AG08395 (cell line): ENCODE data around the gene VWF.
"Not testable (repeated sequence)": the region's sequence is repeated elsewhere in the genome, so short reads cannot be mapped to it uniquely, and the experiment has no call there.

Experiments
- DNase-seq: peaks from one replicate; pipeline ENCODE4 v3.0.0; 2012; ENCODE audit warnings: mixed read lengths, low spot score

VWF gene

DNA sequence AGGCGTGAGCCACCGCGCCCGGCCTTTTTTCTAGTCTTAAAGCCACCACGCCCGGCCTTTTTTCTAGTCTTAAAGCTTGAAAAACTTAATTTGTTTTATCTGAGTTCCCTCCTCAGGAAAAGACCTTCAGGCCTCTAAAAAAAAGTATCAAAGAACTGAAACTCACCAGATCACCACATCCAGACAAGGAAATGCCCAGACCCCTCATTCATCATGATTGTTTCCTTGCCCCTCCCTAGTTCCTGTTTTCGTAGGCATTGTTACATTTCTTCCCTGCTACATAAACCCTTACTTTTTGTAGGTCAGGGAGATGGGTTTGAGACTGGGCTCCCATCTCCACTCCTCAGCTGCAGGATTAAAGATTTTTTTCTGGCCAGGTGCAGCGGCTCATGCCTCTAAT lies 21.1 kb upstream of the VWF start:
- no peak for DNase-seq

- DNase-seq = no peak
Observed at GRCh38 chr12:6143303-6143675, 18.8 kb upstream of the VWF start.

- DNase-seq = not testable (repeated sequence)
Observed at GRCh38 chr12:6142368-6143302, 18.2 kb upstream of the VWF start.

- not testable (repeated sequence) for DNase-seq
Observed at GRCh38 chr12:6141731-6142367, 17.4 kb upstream of the VWF start.

DNA sequence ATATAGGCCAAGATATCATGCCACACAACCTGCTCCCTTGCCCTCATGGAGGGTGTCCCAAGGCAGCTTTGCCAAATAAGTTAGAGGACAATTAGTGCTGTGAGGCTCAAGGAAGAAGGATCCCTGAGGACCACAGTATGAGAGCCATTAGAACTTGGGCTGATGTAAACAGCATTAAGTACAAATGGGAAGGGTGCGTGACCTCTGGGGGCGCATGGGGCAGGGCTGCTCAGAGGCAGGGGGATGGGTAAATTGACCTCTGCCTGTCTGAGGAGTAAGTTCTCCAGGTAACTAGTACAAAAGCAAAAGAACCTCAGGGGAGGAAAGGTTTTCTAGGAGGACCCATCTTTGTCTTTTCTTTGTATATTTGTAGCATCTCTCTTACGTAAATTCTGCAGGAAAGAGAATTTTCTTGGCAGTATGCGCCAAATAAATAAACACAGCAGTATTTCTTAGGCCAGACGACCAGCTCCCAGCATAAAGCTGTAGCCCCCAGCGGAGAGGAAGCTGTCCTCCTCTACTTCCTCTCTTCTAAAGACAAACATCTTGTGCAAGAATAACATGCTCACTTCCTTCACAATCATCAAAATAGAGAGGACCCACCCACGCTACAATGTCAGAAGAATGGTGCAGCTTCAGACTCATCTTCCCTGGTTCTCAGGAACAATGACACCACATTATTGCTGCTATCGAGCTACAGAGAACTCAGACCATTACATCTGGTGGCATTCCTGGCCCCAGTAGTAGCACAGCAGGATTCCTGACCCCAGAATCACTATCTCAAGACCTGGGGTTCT lies 16.4 kb upstream of the VWF start:
- no peak for DNase-seq

DNA sequence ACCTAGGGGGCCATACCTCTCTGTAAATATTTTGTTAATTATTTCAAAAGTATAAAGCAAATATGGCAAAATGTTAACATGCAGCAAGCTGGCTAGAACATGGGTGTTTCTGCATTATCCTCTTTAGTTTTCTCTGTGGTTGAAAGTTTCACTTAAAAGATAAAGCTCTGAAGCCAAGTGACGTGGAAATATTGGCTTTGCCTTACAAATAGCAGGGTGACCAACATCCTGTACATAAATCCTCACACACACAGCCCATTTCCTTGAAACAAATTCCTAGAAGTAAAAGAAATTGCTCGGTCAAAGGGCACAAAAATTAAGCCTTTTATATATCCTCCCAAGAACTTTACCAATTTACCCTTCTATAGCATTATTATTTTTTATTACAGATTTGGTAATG lies 10.6 kb upstream of the VWF start:
- DNase-seq = no peak

GRCh38 chr12:6133642-6134041 lies 9.2 kb upstream of the VWF start:
- no peak for DNase-seq

DNA sequence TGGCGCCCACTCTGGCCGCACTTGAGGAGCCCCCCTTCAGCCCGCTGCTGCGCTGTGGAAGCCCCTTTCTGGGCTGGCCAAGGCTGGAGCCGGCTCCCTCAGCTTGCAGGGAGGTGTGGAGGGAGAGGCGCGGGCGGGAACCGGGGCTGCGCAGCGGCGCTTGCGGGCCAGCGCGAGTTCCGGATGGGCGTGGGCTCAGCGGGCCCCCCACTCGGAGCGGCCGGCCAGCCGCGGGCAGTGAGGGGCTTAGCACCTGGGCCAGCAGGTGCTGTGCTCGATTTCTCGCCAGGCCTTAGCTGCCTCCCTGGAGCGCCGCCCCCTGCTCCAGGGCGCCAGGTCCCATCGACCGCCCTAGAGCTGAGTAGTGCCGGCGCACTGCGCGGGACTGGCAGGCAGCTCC lies 8.0 kb upstream of the VWF start:
- DNase-seq = no peak

GRCh38 chr12:6125310-6125608 lies 789 bp upstream of the VWF start:
- no peak for DNase-seq

DNA sequence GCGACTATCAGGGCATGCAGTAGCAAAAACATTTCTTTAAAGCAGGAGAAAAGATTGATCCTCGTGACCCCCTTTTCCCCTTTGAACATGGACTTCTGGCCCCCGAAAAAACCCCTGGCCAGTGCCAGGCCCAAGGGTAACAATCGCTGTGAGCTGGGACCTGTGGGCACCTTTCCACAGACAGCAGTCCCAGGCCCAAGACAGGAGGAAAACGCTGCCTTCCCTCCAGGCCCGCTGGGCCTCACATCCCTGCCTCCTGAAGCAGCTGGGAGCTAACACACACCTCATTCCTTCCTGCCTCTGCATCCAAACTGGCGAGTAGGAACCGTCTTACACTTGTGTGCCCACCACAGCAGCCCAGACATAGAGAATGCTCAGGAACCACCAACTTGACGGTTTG lies 1.2 kb downstream of the VWF start:
- DNase-seq = no peak

- no peak for DNase-seq
Observed at GRCh38 chr12:6122201-6122600, 2.3 kb downstream of the VWF start.

GRCh38 chr12:6120796-6121473 lies 3.5 kb downstream of the VWF start:
- no peak for DNase-seq

DNA sequence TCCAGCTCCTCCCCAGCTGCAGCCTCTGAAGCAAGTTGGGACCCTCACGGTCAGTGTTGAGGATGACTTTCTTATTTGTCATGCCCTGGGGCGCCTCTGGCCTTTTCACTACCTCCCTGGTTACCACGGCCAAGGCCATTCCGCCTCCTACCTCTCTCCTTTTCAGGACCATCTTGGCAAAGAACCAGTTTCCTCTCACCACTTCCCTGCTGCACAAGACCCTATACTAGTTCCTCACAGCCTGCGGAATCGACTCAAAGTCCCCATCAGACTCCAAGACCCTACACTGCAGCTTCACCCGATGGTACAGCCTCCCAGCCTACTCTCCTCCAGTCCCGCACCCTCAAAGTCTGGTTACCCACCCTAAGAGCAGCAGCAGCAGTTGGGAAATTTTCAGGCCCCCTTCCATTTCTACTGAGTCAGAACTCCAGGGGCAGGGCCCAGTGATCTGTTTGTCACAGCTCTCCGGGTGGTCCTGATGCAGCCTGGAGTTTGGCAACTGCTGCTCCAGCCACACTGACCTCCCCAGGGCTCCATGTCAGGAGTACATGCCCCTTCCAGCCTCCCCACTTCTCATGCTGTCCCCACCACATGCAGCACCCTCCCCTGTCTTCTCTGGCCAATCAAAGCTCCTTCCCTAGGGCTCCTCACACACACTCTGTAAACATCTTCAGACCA lies 5.4 kb downstream of the VWF start:
- no peak for DNase-seq

DNA sequence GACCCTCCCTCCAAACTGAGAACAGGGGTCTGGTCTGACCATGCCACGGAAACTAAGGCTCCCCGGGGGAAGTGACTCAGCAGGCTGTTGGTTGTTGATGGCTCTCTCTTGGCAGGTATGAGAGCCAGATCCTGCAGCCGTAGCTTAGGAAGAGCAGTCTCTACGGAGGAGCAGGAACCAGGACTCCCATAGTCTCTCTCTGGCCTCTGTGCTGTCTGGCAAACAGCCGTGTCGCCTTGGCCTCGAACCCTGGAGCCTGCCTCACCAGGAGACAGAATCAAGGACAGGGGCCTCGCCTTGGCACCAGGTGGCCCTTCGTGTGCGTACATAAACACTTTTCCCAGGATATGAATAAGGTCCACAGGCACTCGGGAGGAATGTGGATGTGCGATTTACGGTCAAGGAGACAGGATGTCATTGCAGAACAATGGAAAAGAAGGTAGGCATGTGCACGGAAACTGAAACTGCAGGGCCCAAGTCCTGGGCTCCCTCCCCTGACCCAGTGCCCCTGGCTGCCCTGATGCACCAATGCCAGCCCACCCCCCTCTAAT lies 7.9 kb downstream of the VWF start:
- no peak for DNase-seq

DNA sequence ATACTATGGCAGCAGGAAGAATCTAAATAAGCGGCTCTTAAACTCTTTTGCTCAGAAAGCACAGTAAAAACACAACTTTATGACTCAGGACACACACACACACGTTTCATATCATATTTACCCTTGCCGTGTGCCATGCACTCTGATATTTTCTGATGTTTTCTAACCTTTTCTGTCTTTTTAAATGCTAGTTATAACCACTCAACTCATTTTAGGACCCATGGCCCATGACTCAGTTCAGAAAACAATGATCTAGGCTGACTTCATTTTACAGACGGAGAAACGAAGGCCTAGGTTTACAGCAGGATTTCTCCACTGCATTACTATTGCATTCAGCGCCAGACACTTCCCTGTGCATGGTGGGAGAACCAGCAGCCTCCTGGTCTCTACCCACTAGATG lies 9.1 kb downstream of the VWF start:
- DNase-seq = no peak

- no peak for DNase-seq
Observed at GRCh38 chr12:6114476-6114870, 10.0 kb downstream of the VWF start.

DNA sequence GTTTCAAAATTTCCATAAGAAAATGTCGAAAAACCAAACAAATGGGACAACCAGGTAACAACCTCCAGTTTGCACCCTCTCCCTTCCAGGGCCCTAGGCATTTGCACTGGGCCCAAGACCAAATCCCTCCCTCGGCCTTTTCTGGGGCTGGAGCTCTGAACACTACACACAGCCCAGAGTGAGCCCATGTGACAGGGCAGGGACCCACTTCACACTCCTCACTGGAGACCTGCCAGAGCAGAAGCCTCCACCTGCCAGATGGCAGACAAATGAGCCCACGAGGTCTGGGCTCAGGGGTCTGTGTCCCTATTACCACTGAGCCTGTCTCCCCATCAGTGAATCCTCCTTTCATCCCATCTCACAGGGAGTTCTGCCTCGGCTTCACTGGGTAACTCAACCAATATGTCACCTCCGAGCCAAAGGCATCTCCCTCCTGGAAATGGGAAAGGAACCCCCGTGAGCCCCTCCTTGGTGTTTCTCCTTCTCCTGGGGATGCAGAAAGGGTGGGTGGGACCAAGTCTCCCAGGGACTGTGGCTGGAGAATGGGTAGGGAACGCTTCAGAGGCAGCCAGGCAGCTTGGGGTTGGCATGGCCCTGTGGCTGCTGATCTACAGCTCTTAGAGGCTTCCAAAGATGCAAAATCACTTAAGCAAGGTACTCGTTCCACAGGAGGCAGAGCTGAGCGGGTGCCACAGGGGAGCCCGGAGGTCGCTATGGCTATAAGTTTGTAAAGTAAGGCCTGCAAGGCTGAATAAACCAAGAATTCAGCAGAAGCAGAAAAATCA lies 10.6 kb downstream of the VWF start:
- no peak for DNase-seq

DNA sequence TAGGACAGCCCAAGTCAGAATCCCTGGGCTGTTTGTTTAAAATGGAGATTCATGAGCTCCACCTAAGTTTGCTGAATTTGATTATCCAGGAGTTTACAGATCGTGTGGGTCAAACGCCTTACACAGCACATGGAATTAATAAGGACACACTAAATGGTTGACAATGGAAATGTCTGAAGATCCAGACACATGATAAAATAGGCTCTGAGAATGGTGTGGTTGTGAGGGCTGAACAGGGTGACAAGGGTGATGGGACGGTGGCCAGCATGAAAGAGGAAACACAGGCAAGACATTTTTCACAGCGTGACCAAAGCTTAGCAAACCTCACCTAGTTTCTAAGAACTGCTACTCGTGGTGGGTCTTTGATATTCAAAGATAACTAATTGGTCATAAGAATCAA lies 12.5 kb downstream of the VWF start:
- no peak for DNase-seq

DNA sequence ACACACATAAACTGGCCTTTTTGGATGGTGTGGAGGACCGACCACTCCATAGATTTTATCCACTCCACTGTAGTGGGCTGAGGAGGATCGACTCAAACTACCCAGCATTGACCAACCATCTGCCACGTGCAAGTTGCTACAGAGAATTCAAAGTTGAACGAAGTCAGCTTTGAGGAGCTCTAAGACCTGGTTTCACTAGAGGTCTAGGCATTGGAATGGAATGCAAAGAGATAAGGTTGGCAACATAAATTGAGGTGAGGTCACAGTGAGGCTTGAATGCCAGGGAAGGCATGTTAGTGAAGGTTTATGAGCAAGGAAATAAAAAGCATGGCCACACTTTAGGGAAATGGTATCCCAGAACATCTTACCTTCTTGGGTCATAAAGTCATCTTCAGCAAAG lies 14.5 kb downstream of the VWF start:
- no peak for DNase-seq

DNA sequence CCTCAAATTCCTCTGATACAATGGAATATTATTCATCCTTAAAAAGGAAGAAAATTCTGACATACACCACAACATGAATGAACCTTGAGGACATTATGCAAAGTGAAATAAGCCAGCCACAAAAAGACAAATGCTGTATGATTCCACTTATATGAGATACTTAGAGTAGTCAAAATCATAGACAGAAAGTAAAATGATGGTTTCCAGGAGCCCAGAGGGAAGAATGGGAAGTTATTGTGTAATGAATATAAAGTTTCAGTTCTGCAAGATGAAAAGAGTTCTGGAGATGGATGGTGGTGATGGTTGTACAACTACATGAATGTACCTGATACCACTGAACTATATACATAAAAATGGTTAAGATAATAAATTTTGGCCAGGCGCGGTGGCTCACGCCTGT lies 18.3 kb downstream of the VWF start:
- no peak for DNase-seq

DNA sequence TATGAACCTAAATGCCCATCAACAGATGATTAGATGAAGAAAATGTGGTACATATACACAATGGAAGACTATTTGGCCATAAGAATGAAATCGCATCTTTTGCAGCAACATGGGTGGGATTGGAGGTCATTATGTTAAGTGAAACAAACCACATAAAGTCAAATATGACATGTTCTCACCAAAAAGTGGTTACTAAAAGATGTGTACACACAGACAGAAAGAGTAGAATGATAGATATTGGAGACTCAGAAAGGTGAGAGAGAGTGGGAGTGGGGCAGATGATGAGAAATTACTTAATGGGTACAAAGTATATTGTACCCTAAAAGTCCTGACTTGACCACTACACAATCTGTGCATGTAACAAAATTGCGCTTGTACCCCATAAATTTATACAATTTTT lies 19.6 kb downstream of the VWF start:
- DNase-seq = no peak
